IMR-90 (cell line): ENCODE results near the gene LRRC52.

Experiments used
- CTCF ChIP-seq: conservative IDR thresholded peaks from 2 replicates; pipeline ENCODE4 v1.5.1; 2012; ENCODE audit warnings: mild to moderate bottlenecking, low read depth, low read length, improper control_type of control experiment
- POLR2A ChIP-seq: IDR thresholded peaks from 2 replicates; pipeline ENCODE4 v1.6.1; 2012; ENCODE audit warnings: mild to moderate bottlenecking, low read depth, low read length

- TF ChIP-seq CTCF (no peak), POLR2A (no peak)
Observed at GRCh38 chr1:165573787-165574186, 30.0 kb downstream of the LRRC52 start.
